Heart left ventricle (tissue), 13 donors: ENCODE measurements around the gene FAM241B.

Experiments
- CTCF ChIP-seq, 12 donors: fragments of 200-600 bp; sonication (generic) in 4 of 12; IDR thresholded peaks; one replicate each; pipeline versions ENCODE4 v1.5.0 to v1.8.0; 2018 to 2022; ENCODE audit warnings: antibody characterized with exemption in 12 of 12, mild to moderate bottlenecking in 5 of 12
- POLR2A ChIP-seq, 2 donors: fragments of 450-650 bp; IDR thresholded peaks; one replicate each; pipeline ENCODE4 v1.6.1; 2017; ENCODE audit warnings: antibody characterized with exemption in 2 of 2, mild to moderate bottlenecking in 2 of 2, moderate library complexity in 2 of 2
- donor health status: ischemic (EF 13 %, LVEDD 7.1; RV severe dilation, severe dysfunction).
- donor health status: DM: no; HTN: yes; CAD: no.
- donor health status: DM: no; HTN: no; CAD: no.
- donor health status: ischemic (EF 25% LVEDD 6.9; RV normal size, moderate dysfunction).
- donor health status: ischemic (EF 25% LVEDD 5.7; RV mildly dilated, moderate dysfunction).
- donor health status: ischemic (EF 35%, LVEDD 5.7; RV mildly dilated, moderate dysfunction).
- donor health status: nonischemic (EF 11% LVEDD 7.7; RV severe dilation, severe dysfunction).
- donor health status: DM: yes; HTN: yes; CAD: no.
- donor health status: PGD.
- donor health status: ischemic (EF 29% LVEDD 5.4; RV normal size, mild dysfunction).
- donor health status: nonischemic (EF 23%, LVEDD 6.1; RV moderate dilation, normal function).

GRCh38 chr10:69650589-69651261, 20.7 kb downstream of the FAM241B start:
- TF ChIP-seq CTCF (IDR thresholded peaks at IDR 0.05), result no peak
- TF ChIP-seq POLR2A (IDR thresholded peaks at IDR 0.05), result no peak
